ENCODE results near the gene MRPL17. TPM values are rescaled to one million over a fixed set of nuclear protein-coding genes. Genes with fewer than 3 reads are reported as not detected.
A peak's percentile ranks its signal among the peaks of the same experiment; 100 is the strongest.

MRPL17 gene
- total RNA-seq, 2 donors from 2014 or later: 30.8 to 97.8 TPM

DNA sequence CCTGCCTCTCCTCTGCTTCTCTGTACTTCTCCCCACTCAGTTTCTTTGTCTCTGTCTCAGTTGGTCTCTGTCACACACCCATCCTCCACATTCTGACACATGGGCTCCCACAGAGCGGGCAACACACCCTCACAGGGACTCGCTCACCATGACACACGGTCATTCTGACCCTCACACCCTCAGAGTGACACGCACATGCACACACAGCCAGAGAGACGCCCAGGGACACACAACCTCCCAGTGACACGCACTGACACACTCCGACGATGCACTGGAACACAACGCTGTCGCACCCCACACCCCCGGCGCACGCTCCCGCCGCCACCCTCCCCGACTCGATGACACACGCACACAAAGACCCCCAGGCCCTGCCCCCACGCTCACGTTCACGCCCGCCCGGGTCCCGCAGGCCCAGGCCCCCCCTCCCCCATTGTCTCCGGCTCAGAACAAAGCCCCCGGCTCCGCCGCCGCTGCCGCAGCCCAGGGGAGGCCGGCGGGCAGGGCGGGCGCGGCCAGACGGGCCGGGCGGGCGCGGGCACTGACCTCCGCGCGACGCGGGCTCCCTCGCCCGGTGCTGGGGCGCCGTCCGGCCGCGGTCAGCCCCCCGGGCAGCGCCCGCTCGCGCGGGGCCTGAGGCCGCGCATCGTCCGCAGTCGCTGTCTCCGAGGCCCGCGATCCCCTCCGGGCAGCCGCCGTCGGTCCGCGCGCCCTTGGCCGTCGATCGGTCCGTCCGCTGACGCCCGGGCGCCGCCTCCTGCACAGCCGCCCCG is 27.9 kb downstream of the MRPL17 start:
- Histone ChIP-seq H3K27ac (peak overlapping the region; percentile 72 to 79), H3K4me1 (peaks cover 0 to 20% of the 10 kb centered on the region in 2 donors), H3K27me3 (no peaks in the 10 kb centered on the region), H3K9me3 (no peaks in the 10 kb centered on the region), H3K36me3 (no peaks in the 10 kb centered on the region), H3K4me3 (peak overlapping the region; percentile 45 to 55)
- TF ChIP-seq, protein P1, sequence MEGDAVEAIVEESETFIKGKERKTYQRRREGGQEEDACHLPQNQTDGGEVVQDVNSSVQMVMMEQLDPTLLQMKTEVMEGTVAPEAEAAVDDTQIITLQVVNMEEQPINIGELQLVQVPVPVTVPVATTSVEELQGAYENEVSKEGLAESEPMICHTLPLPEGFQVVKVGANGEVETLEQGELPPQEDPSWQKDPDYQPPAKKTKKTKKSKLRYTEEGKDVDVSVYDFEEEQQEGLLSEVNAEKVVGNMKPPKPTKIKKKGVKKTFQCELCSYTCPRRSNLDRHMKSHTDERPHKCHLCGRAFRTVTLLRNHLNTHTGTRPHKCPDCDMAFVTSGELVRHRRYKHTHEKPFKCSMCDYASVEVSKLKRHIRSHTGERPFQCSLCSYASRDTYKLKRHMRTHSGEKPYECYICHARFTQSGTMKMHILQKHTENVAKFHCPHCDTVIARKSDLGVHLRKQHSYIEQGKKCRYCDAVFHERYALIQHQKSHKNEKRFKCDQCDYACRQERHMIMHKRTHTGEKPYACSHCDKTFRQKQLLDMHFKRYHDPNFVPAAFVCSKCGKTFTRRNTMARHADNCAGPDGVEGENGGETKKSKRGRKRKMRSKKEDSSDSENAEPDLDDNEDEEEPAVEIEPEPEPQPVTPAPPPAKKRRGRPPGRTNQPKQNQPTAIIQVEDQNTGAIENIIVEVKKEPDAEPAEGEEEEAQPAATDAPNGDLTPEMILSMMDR (IDR thresholded peaks at IDR 0.05): no peak
- peak; percentile 78 for DNase-seq (ENCODE audit: low spot score)

DNA sequence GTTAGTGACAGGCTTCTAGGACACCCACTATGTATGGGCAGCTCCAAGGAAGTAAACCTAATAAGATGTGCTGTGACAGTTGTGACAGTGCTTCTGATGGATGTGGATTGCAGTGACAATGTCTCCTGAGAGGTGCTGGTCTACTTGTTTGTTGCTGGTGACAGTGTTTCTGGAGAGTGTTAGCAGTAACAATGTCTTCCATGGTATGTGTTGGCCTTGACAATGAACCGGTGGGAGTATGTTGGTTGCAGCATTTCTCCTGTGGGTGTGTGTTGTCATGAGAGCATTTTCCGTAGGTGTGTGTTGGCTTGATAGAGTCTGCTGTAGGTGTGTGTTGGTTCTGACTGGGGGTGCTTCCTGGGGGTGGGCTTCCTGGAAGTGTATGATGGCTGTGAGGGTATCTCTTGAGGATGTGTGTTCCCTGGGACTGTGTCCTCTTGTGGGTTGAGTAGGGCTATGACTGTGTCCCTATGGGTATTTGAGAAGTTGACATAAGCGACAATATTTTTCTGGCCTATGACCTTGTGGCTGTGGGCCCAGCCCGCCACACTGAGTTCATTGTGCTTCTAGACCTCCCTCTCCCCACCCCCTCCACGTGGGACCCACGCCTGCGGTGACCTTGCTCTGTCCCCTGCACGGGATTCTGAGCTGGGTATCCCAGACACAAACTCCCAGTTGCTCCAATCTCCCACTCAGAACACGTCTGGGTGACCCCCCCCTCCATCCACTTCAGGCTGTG is 28.7 kb downstream of the MRPL17 start:
- no peak for DNase-seq (ENCODE audit: low spot score)
- peak overlapping the region; percentile 72 to 79 for H3K27ac ChIP-seq
- no peaks in the 10 kb centered on the region for H3K9me3 ChIP-seq
- H3K4me1 ChIP-seq: peaks cover 0 to 20% of the 10 kb centered on the region in 2 donors
- TF ChIP-seq, protein P1 (IDR thresholded peaks at IDR 0.05): no peak
- peak overlapping the region in 1 of 2 donors; percentile 55 for H3K4me3 ChIP-seq
- H3K36me3 ChIP-seq: no peaks in the 10 kb centered on the region
- no peaks in the 10 kb centered on the region for H3K27me3 ChIP-seq

DNA sequence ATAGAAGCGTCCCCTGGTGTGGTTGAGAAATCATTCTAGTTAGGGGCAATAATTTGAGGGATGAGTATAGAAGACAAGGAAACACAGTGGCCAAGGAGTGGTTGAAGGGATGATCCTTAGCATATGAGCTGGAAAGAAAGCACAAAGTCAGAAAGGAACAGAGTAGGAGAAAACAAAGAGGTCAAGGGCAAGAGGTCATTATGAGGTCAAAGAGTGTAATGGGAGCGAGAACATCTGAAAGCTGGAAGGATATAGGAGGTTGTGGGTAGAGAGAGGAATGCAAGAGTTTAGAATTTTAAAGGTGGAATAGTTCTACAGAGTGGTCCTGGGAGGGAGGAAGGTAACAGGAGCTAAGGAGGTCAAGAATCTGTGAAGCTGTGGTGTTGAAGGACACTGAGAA is 29.5 kb downstream of the MRPL17 start:
- H3K27ac ChIP-seq: no peak overlapping the region
- H3K4me3 ChIP-seq: no peak overlapping the region
- H3K4me1 ChIP-seq: peaks cover 0 to 22% of the 10 kb centered on the region in 2 donors
- no peaks in the 10 kb centered on the region for H3K27me3 ChIP-seq
- no peak for DNase-seq (ENCODE audit: low spot score)
- no peaks in the 10 kb centered on the region for H3K9me3 ChIP-seq
- H3K36me3 ChIP-seq: no peaks in the 10 kb centered on the region
- TF ChIP-seq, protein P1 (IDR thresholded peaks at IDR 0.05): no peak

DNA sequence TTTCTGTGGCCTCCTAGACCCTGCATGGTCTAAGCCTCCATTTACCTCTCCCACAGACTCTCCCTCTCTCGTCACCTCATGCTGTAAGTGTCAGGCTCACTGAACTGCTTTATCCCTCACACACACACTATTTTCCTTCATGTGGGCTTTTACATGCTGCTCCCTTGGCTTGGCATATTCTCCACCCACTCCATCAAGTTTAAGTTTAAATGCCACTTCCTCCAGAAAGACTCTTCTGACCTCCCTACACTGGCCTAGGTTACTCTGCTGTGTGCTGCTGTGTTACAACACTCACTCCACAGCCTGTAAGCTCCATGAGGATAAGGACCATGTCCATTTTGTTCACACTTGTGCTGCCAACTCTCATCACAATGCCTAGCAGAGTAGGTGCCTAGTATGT is 30.0 kb downstream of the MRPL17 start:
- Histone ChIP-seq H3K4me1 (peaks cover 0 to 26% of the 10 kb centered on the region in 2 donors), H3K27me3 (no peaks in the 10 kb centered on the region), H3K36me3 (no peaks in the 10 kb centered on the region), H3K27ac (no peak overlapping the region), H3K4me3 (no peak overlapping the region), H3K9me3 (no peaks in the 10 kb centered on the region)
- TF ChIP-seq, protein P1 (IDR thresholded peaks at IDR 0.05): no peak
- DNase-seq (ENCODE audit: low spot score): no peak

DNA sequence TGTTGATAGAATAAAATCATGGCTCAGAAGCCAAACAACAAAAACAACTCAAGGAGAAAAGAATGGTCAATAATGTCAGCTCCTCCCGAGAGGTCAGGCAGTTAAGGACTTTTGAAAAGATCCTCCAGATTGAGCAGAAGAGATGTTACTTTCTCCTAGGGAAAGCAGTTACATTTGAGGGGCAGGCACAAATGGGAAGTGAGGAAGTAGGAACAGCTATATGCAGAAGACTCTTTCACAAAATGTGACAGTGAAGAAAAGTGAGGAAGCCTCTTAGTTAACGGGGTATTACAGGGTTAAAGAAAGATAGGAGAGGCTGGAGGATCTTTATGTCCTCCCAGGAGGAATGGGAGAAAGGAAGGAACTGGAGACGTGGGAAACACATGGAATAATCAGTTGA is 31.0 kb downstream of the MRPL17 start:
- TF ChIP-seq, protein P1 (IDR thresholded peaks at IDR 0.05): no peak
- Histone ChIP-seq H3K36me3 (no peaks in the 10 kb centered on the region), H3K4me1 (peaks cover 0 to 36% of the 10 kb centered on the region in 2 donors), H3K27me3 (no peaks in the 10 kb centered on the region), H3K27ac (no peak overlapping the region), H3K9me3 (no peaks in the 10 kb centered on the region), H3K4me3 (no peak overlapping the region)
- no peak for DNase-seq (ENCODE audit: low spot score)
